Body of pancreas (tissue), 4 donors: ENCODE measurements around the gene HMHB1.

ENCODE experiments used
- CTCF ChIP-seq, 7 experiments: fragments of 450-650 bp in 4 of 7; fragments of 200-600 bp in 3 of 7; sonication (generic) in 3 of 7; IDR thresholded peaks; one replicate each; pipeline ENCODE4 v1.5.1; 2016 to 2019; ENCODE audit warnings: antibody characterized with exemption in 7 of 7
- POLR2A ChIP-seq, 3 donors: fragments of 450-650 bp; IDR thresholded peaks; one replicate each; pipeline ENCODE4 v1.6.1; 2016; ENCODE audit warnings: antibody characterized with exemption in 3 of 3, mild to moderate bottlenecking in 2 of 3

DNA sequence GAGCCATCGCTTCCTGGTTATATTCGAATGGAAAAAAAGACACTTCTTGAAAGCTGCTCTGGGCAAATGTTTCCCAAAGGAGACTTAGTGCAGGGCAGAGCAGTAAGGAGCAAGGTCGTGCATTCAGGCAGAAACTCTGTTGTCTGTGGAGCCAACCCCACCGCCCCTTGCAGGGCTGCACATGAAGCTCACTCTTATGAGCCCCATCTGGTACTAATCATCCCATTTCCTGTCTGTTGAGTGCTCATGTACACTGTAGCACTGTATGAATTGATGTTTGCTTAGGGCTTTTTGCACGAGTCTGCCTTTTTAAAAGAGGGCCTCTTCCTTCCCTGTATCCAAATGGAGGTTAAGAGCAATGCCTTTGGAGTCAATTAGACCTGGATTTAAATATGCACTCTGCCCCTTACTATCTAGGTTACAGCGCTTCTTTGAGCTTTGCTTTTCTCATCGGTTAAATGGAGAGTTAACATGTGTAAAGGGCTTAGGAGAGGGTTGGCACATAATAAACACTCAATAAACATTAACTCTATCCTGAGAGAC lies 25.4 kb downstream of the HMHB1 start:
- no peak for TF ChIP-seq POLR2A (IDR thresholded peaks at IDR 0.05)
- no peak for TF ChIP-seq CTCF (IDR thresholded peaks at IDR 0.05)
